GM18502 (cell line): ENCODE measurements around the gene WSB2.
"Not testable (repeated sequence)": the region's sequence is repeated elsewhere in the genome, so short reads cannot be mapped to it uniquely, and the experiment has no call there.

Experiments used
- ATAC-seq: cut with Tn5 transposase; IDR thresholded peaks from one replicate; pipeline ENCODE4 v1.9.1; 2021; ENCODE audit warnings: mild to moderate bottlenecking; ENCODE audit not compliant: unreplicated experiment, poor library complexity

The WSB2 gene

GRCh38 chr12:118010903-118011302 lies 50.1 kb downstream of the WSB2 start:
- no peak for ATAC-seq

- not testable (repeated sequence) for ATAC-seq
Measured at GRCh38 chr12:117999806-118000205, 61.2 kb downstream of the WSB2 start.

GRCh38 chr12:117998719-117999118 lies 62.3 kb downstream of the WSB2 start:
- ATAC-seq, result no peak

- no peak for ATAC-seq
Measured at GRCh38 chr12:117994551-117995438, 66.2 kb downstream of the WSB2 start.

- no peak for ATAC-seq
Measured at GRCh38 chr12:117986705-117987469, 74.1 kb downstream of the WSB2 start.

GRCh38 chr12:117985182-117985581 lies 75.8 kb downstream of the WSB2 start:
- no peak for ATAC-seq
